ENCODE measurements around the gene LTA4H.
"Not testable (repeated sequence)": the region's sequence is repeated elsewhere in the genome, so short reads cannot be mapped to it uniquely, and the experiment has no call there.

DNA sequence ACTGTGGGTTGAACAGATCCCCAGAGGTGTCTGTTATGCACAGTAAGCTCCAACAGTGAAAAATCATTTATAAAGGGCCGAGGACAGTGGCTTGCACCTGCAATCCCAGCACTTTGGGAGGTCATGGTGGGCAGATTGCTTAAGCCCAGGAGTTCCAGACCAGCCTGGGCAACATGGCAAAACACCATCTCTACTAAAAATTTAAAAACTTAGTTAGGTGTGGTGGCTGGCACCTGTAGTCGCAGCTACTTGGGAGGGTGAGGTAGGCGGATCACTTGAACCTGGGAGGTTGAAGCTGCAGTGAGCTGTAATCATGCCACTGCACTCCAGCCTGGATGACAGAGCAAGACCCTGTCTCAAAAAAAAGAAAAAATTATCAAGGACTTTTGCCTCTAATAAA is 30.4 kb upstream of the LTA4H start:
- TF ChIP-seq, protein P1, sequence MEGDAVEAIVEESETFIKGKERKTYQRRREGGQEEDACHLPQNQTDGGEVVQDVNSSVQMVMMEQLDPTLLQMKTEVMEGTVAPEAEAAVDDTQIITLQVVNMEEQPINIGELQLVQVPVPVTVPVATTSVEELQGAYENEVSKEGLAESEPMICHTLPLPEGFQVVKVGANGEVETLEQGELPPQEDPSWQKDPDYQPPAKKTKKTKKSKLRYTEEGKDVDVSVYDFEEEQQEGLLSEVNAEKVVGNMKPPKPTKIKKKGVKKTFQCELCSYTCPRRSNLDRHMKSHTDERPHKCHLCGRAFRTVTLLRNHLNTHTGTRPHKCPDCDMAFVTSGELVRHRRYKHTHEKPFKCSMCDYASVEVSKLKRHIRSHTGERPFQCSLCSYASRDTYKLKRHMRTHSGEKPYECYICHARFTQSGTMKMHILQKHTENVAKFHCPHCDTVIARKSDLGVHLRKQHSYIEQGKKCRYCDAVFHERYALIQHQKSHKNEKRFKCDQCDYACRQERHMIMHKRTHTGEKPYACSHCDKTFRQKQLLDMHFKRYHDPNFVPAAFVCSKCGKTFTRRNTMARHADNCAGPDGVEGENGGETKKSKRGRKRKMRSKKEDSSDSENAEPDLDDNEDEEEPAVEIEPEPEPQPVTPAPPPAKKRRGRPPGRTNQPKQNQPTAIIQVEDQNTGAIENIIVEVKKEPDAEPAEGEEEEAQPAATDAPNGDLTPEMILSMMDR (IDR thresholded peaks at IDR 0.05): not testable (repeated sequence)
- not testable (repeated sequence) for TF ChIP-seq EZH2phosphoT487 (IDR thresholded peaks at IDR 0.05)
